NCI-H1694 treated with DMSO at 0.1 percent for 48 hours (cell line): ENCODE results near the gene TUBB3.
"Not testable (repeated sequence)": the region's sequence is repeated elsewhere in the genome, so short reads cannot be mapped to it uniquely, and the experiment has no call there.

Experiments
- DNase-seq: peaks from one replicate; lab custom pipeline; 2025; lab: John Stamatoyannopoulos, UW

TUBB3 gene

DNA sequence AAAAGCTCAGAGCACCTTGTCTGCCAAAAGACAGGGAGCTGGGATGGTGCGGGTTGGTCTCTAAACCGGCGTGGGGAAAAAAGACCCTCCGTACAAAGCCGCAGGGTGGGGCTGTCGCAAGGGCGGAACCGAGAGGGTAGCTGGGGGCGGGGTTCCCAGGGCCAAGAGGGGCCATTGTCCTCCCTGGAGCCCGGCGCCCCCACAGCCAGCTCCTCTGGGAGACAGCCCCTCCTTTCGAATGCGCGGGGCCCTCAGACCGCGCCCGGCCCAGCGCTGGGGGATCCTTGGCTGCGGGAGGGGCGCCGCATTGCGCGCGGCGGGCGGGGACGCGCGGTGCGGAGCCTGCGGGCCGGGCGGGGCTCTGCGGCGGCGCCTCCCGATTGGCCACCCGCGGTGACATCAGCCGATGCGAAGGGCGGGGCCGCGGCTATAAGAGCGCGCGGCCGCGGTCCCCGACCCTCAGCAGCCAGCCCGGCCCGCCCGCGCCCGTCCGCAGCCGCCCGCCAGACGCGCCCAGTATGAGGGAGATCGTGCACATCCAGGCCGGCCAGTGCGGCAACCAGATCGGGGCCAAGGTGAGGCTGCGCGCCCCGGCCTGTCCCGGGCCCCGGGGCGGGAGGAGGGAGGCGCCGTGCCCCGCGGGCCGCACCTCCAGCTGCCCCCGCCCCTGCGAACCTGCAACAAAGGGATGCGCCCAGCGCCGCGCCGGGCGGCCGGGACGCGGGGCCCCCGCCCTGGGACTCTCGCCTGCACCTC lies at the start of gene TUBB3:
TSS of gene TUBB3 (plus strand) at position 459 of the 756 bp plus-strand sequence. CDS start at position 519, 60 bp downstream.
- peak; percentile 64 for DNase-seq

DNA sequence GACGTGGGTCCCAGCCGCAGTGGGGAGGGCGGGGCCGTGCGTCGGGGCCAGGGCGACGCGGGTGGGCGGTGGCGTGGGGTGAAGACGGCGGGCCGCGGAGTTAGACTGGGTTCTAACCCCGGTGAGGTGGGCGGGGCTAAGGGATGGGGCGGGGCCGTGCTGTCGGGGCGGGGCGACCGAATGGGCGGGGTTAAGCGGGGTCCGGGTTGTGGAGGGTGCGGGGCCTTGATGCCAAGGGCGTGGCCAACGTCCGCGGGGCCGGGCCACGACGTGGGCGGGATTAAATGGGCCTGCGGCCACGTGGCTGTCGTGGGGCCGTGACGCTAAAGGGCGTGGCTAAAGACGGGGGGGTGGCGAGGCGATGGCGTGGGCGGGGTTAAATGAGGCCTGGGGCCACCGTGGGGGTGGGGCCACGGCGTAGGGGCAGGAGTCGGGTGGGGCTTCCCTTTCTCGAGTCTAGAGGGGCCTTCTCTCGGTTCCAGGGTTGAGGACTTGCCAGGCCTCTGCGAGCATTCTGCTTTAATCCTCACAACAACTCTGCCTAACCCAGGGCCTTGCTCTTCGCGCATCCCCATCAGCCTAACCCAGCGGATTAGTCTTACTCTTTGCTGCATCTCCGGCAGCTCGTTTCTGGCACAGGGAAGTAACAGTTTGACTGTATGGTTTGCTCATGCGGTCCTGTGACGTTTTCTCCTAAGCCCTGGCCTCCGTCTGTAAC lies 49.0 kb upstream of the TUBB3 start:
- peak; percentile 67 for DNase-seq

DNA sequence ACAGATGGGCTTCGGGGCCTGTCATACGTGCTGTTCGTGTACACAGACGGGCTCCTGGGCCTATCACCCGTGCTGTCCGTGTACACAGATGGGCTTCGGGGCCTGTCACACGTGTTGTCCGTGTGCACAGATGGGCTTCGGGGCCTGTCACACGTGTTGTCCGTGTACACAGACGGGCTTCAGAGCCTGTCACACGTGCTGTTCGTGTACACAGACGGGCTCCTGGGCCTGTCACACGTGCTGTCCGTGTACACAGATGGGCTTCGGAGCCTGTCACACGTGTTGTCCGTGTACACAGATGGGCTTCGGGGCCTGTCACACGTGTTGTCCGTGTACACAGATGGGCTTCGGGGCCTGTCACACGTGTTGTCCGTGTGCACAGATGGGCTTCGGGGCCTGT lies 44.0 kb upstream of the TUBB3 start:
- not testable (repeated sequence) for DNase-seq

DNA sequence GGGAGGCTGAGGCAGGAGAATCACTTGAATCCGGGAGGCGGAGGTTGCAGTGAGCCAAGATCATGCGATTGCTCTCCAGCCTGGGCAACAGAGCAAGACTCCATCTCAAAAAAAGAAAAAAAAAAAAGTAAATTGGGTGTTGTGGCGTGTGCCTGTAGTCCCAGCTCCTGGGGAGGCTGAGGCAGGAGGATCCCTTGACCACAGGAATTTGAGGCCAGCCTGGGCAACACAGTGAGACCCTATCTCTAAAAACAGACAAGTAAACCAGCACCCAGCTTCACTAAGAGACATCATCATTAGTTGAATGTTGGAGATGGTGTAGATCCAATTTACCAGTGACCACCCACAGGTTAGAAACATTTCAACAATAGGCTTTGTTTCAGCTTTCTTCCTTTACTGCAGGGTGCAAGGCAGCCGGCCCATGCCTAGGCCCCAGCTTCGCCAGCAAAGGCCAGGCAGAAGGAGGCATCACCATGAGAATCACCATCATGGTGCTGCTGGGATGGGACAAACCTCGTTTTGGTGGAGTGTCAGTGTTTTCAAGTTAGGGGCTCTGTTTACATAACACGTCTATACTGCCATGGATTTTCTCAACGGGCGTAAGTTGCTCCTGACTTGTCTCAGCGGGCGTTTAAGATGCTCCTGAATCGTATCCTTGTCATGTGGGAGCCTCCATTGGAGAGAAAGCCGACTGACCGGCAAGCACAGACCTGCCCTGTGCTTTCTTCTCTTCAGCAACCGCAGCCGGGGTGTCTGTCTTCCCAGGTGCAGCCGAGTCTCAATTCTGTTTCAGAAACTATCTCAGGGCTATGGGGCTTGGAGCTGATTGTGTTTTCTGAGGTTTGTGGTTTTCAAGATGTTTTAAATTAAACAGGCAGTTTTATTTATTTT lies 42.4 kb upstream of the TUBB3 start:
- DNase-seq = no peak

DNA sequence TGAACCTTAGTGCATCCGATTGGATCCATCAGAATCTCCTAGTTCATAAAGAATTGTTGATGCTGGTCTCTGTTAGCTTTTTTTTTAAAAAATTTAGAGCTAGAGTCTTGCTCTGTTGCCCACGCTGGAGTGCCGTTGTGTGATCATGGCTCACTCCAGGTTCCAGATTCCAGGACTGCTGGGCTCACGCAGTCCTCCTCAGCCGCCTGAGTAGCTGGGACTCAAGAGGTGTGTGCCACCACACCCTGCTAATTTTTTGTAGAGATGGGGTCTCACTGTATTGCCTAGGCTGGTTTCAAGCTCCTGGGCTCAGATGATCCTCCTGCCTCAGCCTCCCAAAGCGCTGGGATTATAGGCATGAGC lies 41.8 kb upstream of the TUBB3 start:
- no peak for DNase-seq

DNA sequence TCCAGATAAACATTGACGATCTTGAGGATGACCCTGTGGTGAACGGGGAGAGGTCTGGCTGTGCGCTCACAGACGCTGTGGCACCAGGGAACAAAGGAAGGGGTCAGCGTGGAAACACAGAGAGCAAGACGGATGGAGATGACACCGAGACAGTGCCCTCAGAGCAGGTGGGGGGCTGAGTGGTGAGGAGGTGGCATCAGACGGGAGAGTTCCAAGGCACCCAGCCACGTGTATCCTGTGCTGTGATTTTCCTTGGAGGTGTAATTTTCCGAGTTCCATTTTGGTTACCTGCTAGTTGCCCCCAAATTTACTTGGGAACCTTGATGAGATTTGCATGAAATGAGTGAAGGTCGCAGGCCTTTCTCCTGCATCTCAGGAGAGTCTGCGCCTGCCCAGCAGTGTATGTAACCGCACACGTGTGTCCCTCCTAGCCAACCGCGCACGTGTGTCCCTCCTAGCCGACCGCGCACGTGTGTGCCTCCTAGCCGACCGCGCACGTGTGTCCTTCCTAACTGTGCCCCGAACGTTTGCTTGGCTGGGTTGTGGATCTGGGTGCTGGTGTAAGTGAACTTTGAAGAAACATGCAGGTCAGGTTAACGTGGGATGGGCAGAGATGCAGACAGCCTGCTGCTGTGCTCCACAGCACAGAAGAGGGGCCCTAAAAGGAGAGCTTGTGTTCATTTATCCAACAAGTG lies 39.6 kb upstream of the TUBB3 start:
- DNase-seq = no peak

DNA sequence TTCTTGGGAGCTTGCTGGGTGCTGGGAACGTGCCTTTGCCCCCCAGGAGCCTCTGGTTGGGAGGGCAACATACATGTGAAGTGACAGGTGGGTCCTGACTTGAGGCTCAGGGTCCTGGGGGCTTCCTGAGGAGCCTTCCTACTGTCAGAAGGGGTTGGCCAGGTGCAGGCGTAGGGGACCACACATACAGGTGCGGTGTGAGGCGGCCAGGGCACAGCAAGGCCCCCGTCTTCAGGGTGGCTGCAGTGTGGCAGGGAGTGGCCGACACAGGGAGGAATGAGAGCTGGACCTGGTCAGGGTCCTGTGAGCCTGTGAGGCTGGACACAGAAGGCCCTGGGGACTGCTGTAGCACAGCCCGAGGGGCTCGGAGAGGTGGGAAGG lies 39.1 kb upstream of the TUBB3 start:
- no peak for DNase-seq

DNA sequence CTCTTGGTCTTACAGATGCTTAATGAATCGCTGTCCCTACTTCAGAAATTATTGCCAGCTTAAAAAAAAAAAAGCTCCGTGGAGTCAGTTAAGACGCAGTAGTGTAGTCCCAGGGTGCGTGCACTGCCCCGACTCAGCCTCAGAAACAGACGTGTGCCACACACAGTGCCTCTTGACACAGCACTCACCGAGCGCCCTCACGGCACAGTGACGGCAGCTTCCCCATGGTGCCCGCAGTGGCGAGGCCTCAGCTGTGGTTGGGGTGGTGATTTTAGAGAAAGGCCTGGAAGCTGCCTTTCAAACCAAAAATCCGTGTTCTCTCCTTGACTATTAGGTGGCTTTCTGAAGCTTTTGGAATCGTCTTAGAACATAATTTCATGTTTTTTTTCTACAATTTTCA lies 35.9 kb upstream of the TUBB3 start:
- DNase-seq = no peak

DNA sequence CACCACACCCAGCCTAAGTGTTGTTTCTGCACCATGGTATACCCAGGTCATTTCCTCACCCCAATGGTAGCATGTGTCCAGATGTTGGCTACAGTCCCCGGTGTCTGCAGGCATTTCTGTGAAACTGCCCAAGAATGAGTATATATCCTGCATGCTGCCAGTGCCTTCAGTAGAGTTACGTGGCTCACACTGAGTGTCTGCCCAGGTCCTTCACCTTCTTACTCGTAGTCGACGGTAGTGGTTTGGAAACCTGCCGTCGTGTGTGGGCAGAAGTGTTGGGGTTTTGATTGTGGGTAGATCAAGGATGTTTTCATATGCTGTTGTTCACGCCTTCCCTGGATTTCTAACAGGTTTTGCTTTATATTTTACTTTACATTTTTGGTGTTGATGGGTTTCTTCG lies 32.9 kb upstream of the TUBB3 start:
- no peak for DNase-seq

DNA sequence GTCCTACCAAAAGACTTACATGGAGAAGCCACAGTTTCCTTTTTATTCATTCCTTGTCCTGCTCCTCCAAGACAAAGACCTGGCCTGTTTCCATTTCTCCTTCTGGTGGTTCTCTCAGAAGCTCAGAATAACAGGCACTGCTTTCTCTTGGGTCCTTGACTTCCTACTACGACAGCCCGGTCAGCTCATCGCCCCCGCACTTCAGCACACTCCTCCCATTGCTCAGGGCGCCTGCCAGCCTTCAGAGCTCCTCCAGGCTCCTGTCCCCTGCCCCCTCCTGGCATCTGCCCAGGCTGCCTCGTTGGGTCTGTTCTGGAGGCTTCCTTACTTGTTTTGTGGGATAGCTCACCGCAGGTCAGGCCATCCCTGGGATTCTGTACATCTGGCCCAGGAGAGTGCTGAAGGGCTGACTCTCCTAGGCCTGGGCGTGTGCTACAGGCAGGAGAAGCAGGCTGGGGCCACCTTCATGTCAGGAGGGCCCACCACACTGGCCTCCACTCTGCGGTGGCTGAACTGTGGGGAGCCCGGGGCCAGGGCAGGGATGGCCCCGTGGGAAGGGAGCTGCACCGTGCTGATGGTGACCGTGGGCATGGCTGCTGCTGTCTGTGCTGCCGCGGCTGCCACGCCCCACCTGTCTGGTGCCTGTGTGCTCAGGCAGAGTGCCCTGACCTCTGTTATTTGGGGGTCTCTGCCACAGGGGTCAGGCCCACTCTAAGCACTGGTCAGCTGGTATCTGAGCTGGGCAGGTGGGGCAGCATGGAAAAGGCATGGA lies 32.1 kb upstream of the TUBB3 start:
- DNase-seq = no peak

DNA sequence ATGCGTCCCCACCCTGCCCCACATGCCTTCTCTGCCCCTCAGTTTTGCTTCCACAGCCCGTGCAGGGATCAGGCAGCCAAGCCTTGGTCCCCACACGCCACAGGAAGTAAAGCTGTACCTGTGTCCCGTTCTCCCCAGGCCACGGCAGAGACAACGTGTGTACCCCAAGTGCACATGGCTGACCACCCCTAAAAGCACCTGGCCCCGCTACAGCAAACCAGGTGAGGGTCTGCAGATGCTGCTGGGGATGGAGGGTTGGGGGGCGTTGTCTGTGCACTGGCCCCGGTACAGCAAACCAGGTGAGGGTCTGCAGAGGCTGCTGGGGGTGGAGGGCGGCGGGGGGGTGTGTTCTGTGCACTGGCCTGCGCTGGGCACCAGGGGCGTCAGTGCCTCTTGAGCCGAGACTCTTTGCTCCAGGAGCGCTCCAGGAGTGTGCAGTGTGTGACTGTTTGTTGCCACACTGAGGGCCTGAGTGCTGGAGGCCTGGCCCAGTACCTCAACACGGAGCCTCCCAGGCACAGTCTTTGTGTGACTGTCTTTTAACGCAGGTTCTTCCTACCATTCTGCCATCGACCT lies 31.0 kb upstream of the TUBB3 start:
- no peak for DNase-seq

DNA sequence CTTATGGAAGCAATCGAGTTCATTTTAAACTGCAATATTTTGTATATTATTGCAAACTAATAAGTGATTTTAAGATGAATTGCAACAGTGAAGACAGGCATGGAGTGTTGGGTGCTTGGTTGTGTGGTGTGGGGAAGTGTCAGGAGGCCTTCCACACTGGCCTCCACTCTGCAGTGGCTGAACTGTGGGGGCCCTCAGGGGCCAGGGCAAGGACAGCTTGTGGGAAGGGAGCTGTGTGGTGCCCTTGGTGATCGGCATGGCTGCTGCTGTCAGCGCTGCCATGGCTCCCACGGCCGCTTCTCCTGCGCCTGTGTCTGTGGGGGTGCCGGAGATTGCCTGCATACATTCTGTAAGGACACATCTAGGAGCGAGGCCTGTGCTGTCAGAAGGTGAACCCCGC lies 30.5 kb upstream of the TUBB3 start:
- no peak for DNase-seq

DNA sequence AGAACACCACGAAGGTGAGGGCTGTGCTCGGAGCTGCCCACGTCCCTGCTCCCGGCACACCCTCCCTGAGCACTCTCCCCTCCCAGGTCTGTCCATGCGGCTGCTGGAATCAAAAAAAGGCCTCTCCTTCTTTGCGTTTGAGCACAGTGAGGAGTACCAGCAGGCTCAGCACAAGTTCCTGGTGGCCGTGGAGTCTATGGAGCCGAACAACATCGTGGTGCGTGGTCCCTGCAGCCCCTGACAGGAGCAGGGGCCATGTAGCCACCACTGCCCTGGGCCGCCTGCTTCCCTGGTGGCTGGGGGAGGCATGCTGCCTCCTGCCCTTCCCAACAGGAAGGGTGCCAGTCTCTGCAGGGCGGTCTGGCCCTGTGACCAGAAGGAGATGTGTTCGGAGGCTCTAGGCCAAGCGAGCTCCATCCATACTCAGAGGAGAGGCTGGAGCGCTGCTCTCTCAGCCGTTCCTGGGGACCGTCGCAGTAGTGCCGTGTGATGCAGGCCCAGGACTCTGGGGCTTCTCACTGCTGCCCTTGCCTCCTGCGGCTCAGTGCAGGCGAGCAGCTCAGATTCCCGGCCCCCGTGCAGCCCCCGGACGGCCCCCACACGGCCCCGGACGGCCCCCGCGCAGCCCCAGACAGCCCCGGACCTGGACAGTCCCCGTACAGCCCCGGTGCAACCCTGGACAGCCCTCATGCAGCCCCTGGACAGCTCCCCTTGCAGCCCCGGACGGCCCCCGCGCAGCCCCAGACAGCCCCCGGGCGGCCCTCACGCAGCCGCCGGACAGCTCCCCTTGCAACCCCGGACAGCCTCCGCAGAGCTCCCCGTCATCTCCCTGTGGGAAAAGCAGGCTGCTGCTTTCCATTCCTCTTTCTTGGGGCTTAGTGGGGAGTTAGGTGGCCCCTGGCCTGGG lies 29.2 kb upstream of the TUBB3 start:
- DNase-seq = no peak

DNA sequence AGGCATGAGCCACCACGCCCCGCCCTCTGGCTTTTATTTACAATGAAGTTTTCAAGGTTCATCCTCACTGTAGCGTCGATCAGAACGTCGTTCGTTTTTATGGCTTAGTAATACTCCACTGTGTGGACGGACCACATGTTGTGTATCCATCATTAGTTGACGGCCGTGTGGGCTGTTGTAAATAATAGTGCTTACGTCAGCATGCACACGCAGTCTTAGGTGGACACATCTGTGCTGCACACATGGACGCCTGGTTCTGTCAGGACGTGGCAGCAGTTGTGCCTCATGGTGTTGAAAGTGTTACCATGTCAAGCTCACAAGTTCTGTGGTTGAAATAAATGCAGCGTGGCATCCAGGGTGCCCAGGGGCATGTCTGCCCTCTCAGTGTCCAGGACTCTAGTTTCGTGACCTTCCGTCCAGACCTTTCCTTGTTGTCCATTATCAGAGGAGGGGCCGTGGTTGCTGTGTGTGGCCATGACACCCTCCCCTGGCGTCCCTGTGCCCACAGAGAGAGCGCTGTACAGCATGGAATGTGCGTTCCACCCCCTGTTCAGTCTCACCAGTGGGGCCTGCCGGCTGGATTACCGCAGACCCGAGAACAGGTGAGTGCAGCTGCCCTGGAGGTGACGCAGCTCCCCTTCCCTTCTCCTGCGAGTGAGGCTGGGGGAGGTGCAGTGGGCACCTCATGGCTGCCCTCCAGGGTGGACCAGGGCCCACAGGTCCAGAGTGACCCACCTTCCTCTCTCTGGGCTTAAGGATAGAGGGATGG lies 27.5 kb upstream of the TUBB3 start:
- DNase-seq = no peak

DNA sequence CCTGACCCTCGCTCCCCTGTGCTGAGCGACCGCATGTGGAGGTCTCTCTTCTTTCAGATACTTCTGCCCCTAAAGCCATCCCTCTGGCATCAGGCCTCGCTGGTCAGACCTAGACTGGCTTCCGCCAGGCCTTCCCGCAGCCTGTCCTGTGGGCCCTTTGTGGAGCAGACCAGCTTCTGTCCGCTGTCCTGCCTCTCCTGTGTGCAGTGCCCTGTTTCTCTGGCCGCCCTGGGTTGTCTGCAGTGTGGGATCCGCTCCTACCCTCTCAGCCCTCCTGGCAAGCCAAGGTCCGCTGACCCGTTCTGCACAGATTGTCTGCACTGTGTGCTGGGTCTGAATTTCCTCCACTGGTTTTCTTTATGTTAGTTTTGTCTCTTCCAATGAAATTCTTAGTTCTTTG lies 25.9 kb upstream of the TUBB3 start:
- DNase-seq = no peak

DNA sequence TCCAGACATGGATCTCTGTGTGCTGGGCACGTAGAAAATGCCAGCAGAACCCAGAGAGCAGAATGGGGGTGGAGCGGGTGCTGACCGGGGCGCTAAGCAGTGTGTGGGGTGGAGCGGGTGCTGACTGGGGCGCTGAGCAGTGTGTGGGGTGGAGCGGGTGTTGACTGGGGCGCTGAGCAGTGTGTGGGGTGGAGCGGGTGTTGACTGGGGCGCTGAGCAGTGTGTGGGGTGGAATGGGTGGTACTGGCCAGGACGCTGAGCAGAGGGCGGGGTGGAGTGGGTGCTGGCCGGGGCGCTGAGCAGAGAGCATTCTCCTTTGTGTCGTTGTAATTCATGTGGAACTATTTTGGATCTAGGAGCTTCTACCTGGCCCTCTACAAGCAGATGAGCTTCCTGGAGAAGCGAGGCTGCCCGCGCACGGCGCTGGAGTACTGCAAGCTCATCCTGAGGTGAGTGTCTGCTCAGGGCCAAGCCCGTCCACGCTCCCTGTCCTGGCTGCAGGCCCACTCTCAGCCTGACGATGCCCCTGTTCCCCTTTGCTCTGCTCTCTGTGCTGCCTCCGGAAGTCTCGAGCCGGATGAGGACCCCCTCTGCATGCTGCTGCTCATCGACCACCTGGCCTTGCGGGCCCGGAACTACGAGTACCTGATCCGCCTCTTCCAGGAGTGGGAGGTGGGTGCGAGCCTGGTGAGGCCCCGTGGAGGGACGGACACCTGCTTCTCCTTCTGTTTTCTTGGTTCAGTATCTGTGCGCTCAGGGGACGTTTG lies 24.8 kb upstream of the TUBB3 start:
- DNase-seq = no peak

DNA sequence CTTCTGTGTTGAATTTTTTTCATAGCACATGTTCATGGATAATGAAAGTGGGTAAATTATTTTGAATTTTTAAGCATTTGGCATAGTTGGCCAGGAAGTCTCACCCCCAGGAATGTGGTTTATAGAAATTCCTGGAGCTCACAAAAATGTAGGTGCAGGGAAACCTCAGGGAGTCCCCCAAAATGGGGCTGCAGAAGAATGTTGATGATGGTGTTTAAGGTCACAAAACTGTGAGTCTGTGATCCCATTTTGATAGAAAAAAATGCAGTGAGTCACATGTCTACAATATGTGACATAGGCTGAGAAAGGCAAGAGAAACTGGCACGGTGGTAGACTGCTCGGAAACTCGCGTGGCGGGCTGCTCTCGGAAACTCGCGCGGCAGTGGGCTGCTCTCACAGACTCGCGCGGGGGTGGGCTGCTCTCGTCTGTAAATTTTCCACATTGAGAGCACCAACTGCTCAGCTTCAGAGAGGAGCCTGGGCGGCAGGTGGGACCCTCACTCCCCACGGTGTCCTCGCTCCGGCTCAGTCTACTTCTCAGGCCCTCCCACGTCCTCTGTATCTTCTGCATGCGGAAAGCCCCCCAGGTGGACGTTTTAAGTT lies 23.2 kb upstream of the TUBB3 start:
- no peak for DNase-seq

DNA sequence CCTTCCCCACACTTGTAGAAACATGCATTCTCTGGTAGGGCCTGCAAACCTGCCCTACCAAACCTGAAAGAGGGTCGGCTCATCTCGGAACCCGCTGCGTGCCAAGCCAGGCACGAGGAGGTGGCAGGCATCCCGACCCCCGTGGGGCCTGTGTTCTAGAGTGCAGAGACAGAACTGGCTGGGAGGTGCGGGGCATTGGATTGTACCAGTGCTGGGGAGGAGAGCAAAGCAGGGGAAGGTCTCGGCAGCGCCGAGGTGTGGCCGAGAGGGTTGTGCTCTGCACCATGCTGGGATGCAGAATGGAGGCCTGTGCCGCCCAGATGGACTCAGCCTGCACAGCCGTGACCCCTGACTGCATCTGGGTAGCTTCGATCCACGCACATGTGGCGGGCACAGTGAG lies 22.3 kb upstream of the TUBB3 start:
- DNase-seq = no peak
